DMS153 treated with DMSO at 0.1 percent for 48 hours (cell line): ENCODE results near the gene GPR107.

Experiments
- DNase-seq: peaks from one replicate; lab custom pipeline; 2025; ENCODE audit not compliant: unreplicated experiment; lab: John Stamatoyannopoulos, UW

The GPR107 gene

GRCh38 chr9:130128733-130129431 is 75.2 kb downstream of the GPR107 start:
- DNase-seq: no peak

- DNase-seq: no peak
Measured at GRCh38 chr9:130129432-130130061, 75.8 kb downstream of the GPR107 start.

- DNase-seq: no peak
Measured at GRCh38 chr9:130132746-130133145, 79.0 kb downstream of the GPR107 start.

DNA sequence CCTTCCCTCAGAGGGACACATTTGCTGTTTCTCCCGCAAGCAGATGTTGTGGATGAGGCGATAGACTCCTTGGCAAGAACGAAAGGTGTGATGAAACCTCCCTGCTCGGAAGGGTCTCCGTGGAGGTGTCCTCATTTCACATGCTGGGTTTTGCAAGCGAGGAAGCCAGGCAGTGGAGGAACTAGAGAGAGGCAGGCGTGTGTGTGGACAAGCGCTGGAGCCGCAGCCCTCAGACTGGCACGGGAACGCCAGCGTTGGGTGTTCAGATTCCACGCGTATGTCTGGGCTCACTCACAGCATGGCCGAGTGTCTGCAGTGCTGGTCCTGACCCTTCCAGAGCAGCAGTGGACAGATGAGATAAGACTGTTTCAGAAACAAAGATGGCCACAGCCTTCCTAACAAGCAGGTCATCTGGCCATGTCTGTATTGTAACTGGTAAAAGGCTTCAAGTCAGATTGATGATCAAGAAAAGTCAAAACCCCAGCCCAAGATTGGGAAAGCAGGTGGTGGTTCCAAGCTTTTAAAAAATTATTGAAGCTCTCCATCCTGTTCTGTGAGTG is 83.5 kb downstream of the GPR107 start:
- no peak for DNase-seq

DNA sequence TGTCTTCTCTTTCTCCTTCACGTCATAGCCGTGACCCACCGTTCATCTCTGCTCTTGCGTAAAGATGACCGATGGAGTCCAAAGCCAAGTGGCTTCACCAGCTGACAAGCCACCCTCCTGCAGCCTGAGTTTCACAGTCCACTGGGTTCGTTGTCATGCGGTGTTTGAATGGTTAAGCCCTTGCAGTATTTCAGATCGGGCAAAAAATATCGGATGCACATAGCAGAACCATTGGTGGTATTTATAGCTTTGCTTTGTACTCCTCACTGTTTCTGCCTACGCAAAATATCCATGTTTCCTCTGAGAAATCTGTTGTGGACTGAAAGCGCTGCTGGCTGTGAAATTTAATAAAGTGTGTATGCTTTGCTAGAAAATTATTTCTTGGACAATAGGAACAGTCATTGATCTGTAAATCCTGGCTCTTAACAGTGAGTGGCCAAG is 84.0 kb downstream of the GPR107 start:
- DNase-seq: no peak

GRCh38 chr9:130138171-130138653 is 84.5 kb downstream of the GPR107 start:
- DNase-seq: no peak

GRCh38 chr9:130138791-130139190 is 85.1 kb downstream of the GPR107 start:
- no peak for DNase-seq

- DNase-seq: peak; percentile 19
Measured at GRCh38 chr9:130139251-130139650, 85.5 kb downstream of the GPR107 start.

DNA sequence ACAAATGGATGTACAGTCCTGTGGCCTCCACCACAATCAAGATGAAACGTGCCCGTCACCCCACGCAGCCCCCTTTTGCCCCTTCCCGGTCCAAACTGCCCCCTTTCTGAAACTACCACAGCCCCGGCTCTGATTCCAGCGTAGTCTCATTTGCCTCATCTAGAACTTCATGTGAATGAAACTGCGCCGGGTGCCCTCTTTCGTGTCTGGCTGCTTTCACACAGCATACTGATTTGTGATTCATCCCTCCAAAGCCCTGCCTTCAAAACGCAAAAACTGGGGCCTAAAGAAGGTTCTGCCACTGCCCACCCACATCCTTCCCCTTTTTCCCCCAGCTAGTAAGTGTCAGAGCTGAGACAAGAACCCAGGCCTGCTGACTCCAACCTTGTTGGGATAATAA is 87.0 kb downstream of the GPR107 start:
- DNase-seq: no peak

DNA sequence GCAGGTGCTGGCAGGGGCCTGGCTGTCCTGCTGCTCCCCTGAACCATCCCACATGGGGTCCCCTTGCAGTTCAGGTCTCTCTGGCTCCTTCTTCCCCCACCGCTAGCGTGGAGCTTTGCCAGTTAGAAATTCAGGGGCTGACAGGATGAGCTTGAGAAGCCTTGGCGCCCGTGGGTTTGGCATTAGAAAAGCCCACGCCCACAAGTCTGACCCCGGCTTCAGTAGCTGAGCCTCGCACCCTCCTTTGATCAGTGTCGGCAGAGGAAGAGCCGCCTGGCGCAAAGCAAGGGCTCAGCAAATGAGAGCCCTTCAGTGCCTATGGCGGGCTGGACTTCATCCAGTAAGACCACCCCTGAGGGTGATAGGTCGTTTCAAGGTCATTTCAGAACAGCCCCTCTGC is 88.3 kb downstream of the GPR107 start:
- DNase-seq: no peak

DNA sequence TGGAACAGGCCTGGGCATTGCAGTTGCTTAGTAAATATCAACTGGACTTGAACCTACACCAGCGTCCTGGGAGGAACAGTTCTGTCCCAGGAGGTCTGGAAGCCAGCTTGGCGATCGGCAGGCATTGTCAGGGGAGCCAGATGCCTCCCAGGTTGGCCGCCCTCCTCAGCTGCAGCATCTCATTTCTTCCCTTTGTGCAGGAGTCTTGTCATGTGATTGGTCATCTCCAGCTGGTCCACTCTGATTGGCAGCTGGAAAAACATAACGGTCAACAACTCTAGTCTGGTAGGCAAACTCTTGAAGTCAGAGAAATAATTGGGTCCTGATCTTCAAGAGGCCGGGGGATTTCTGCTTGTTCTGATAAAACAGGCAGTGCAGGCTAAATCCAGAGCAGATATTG is 88.9 kb downstream of the GPR107 start:
- no peak for DNase-seq

DNA sequence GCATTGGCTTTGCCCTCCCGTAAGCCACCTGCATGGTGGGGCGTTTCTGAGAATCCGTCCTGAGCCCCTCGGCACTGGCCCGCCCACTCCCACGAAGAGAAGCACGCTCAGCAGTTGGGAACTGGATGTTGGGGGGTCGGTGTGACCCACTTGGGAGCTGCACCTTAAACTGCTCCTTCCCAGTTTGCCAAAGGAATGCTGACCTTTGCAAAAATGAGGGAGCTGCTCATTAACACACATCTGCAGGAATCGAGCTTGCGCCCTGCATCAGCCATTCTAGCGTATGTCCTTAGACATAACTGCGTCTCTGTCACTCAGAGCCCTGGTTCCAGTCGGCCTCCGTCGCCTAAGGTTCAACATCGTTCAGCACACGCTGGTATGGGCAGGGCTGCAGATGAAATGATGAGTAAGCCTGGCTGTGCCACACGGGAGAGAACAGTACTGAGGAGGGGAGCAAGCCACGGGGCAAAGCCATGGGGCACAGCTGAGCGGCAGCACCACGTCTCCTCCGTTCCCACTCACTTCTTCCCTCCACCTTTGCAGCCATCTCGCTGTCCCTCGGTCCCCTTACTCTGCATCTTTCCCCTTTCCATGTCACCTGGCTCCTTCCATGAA is 89.7 kb downstream of the GPR107 start:
- no peak for DNase-seq

GRCh38 chr9:130143958-130144366 is 90.3 kb downstream of the GPR107 start:
- DNase-seq: no peak

DNA sequence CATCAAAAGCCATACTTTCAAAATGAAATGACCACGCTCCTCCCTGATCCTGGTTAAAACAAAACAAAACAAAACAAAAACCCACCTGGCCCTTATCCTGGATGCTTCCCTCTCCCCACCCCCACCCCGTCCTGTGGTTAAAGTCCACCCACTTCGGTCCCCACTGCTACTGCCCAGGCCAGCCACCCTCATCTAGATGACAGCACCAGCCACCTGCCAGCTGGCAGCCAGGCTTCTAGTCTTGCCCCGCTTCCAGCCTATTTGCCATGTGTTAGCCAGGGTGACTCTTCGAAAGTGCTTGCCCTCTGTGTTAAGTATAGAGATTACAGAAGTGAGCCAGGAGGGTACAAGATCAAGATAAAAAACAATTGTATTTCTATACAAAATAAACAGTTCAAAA is 91.0 kb downstream of the GPR107 start:
- no peak for DNase-seq

DNA sequence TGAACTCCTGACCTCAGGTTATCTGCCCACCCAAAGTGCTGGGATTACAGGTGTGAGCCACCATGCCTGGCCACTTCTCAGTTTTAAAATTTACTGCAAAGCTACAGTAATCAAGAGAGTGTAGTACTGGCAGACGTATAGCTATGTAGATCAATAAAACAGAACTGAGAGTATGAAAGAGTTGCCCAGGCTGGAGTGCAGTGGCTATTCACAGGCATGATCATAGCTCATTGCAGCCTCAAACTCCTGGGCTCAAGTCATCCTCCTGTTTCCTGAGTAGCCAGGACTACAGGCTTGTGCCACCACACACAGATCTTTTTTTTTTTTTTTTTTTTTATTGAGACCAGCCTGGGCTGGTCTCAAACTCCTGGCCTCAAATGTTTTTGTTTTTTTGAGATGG is 92.0 kb downstream of the GPR107 start:
- no peak for DNase-seq

- DNase-seq: no peak
Measured at GRCh38 chr9:130147198-130147597, 93.5 kb downstream of the GPR107 start.

DNA sequence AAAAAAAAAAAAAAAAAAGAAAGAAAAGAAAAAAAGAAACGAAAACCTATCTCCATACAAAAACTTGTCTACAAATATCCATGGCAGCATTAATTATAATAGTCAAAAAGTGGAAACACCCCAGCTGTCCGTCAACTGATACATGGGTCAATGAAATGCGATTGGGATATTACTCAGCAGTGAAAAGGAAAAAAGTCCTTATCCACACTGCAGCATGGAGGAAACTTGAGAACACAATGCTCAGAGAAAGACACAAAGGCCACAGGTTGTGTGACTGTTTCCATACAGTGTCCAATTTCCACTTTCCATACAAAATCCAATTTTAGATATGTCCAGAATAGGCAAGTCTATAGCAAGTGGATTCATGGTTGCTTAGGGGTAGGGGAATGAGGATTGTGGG is 94.2 kb downstream of the GPR107 start:
- no peak for DNase-seq

GRCh38 chr9:130149031-130149430 is 95.3 kb downstream of the GPR107 start:
- DNase-seq: no peak

DNA sequence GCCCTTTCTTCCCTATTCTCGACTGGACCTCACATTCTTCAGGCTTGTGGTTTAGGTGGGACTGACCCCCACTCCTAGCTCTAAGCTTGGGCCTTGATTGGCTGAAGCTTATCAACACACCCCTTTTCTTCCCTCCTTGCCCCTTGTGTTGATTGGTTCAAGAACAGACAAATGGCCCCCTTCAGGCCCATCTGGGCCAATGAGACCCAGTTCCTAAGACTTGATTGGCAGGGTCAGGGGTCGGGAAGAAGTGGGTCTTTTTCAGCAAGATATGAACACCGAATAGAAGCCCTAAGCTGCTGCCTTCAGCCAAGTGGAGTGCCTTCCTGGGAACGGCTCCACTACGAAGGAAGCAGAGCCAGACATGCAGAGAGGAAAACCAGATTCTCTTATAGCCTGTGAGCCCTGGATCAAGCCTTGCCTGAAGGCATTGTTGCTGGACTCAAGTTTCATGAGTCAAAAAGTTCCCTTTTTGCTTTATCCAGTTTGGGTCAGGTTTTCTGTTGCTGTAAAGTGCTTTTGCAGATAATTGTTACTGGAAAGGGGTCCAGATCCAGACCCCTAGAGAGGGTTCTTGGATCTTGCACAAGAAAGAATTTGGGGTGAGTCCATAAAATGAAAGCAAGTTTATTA is 96.1 kb downstream of the GPR107 start:
- no peak for DNase-seq

DNA sequence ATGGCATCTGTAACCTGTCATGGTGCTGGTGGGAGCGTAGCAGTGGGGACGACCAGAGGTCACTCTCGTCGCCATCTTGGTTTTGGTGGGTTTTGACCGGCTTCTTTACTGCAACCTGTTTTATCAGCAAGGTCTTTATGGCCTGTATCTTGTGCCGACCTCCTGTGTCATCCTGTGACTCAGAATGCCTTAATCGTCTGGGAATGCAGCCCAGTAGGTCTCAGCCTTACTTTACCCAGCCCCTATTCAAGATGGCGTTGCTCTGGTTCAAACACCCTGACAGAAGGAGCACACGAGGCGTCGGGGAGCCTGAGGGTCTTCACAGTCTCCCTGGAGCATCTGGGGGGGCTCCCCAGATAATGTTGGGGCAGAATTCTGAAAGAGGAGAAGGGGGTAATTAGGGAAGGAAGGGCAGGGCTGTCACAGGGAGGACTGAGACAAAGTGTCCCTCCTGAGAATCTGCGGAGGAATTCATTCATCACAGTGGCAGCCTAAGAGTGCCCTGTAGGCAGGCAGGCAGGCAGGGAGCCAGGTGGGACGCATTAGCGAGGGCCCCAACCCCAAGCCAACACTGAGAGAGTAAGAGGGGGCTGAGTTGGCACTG is 97.2 kb downstream of the GPR107 start:
- no peak for DNase-seq

DNA sequence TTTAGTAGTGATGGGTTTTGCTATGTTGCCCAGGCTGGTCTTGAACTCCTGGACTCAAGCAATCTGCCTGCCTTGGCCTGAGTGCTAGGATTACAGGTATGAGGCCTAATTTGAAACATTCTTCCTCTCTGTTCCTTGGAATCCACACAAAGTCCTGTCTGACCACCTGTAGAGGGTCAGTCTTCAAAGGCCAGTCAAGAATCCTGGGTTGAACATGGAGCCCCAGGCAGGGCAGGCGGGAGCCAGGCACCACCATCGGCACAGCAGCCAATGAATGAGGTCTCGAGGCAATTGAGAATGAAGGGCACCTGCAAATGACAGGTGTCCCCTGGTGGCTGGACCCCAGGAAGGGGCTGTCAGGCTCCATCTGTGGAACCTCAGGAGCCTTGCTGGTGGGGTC is 101.1 kb downstream of the GPR107 start:
- no peak for DNase-seq
